Parathyroid adenoma (tissue), 2 donors: Measurements from ENCODE around the gene KIRREL3.

Experiments
- H2AFZ ChIP-seq: fragments of 300-600 bp; sonication (generic); one replicate; pipeline ENCODE4 v1.7.0; 2017; ENCODE audit warnings: antibody characterized with exemption, mild to moderate bottlenecking
- H3K27ac ChIP-seq: fragments of 300-600 bp; sonication (generic); one replicate; pipeline ENCODE4 v1.7.0; 2017
- H3K27me3 ChIP-seq: fragments of 300-600 bp; sonication (generic); one replicate; pipeline ENCODE4 v1.7.0; 2017; ENCODE audit warnings: low read length; ENCODE audit not compliant: control insufficient read depth, insufficient read depth
- H3K36me3 ChIP-seq: fragments of 300-600 bp; sonication (generic); one replicate; pipeline ENCODE4 v1.7.0; 2017; ENCODE audit warnings: low read length; ENCODE audit not compliant: control insufficient read depth, insufficient read depth
- H3K4me1 ChIP-seq: fragments of 300-600 bp; sonication (generic); one replicate; pipeline ENCODE4 v1.7.0; 2017; ENCODE audit warnings: control low read depth
- H3K4me2 ChIP-seq: fragments of 300-600 bp; sonication (generic); one replicate; pipeline ENCODE4 v1.7.0; 2017; ENCODE audit warnings: low read length
- H3K4me3 ChIP-seq: fragments of 300-600 bp; sonication (generic); one replicate; pipeline ENCODE4 v1.7.0; 2017; ENCODE audit warnings: low read depth, low read length
- H3K79me2 ChIP-seq: fragments of 300-600 bp; sonication (generic); one replicate; pipeline ENCODE4 v1.7.0; 2017; ENCODE audit warnings: control low read depth
- H3K9ac ChIP-seq: fragments of 300-600 bp; sonication (generic); one replicate; pipeline ENCODE4 v1.7.0; 2017; ENCODE audit warnings: mild to moderate bottlenecking
- H3K9me3 ChIP-seq: fragments of 300-600 bp; sonication (generic); one replicate; pipeline ENCODE4 v1.7.0; 2017; ENCODE audit warnings: low read length; ENCODE audit not compliant: control insufficient read depth
- CTCF ChIP-seq: fragments of 300-600 bp; sonication (generic); IDR thresholded peaks from one replicate; pipeline ENCODE4 v1.7.0; 2017; ENCODE audit warnings: antibody characterized with exemption, mild to moderate bottlenecking
- donor health status: primary hyperparathyroidism.

The KIRREL3 gene

GRCh38 chr11:126598344-126599216, 402.0 kb downstream of the KIRREL3 start:
- H3K4me2 ChIP-seq = no peak overlapping the region
- H3K27ac ChIP-seq = no peak overlapping the region
- H3K79me2 ChIP-seq = no peaks in the 10 kb centered on the region
- H3K9me3 ChIP-seq = no peaks in the 10 kb centered on the region
- H2AFZ ChIP-seq = no peak overlapping the region
- no peak overlapping the region for H3K9ac ChIP-seq
- H3K4me1 ChIP-seq = no peaks in the 10 kb centered on the region
- no peaks in the 10 kb centered on the region for H3K36me3 ChIP-seq
- no peak for TF ChIP-seq CTCF
- H3K4me3 ChIP-seq = no peak overlapping the region
- H3K27me3 ChIP-seq = no peaks in the 10 kb centered on the region

GRCh38 chr11:126597041-126597440, 403.5 kb downstream of the KIRREL3 start:
- Histone ChIP-seq H3K4me1 (no peaks in the 10 kb centered on the region), H3K27ac (no peak overlapping the region), H3K79me2 (no peaks in the 10 kb centered on the region), H3K9me3 (no peaks in the 10 kb centered on the region), H2AFZ (no peak overlapping the region), H3K9ac (no peak overlapping the region), H3K27me3 (no peaks in the 10 kb centered on the region), H3K36me3 (no peaks in the 10 kb centered on the region), H3K4me2 (no peak overlapping the region), H3K4me3 (no peak overlapping the region)
- TF ChIP-seq CTCF = no peak

GRCh38 chr11:126596474-126596873, 404.1 kb downstream of the KIRREL3 start:
- no peak for TF ChIP-seq CTCF
- Histone ChIP-seq H3K27me3 (no peaks in the 10 kb centered on the region), H3K27ac (no peak overlapping the region)

GRCh38 chr11:126595560-126595959, 405.0 kb downstream of the KIRREL3 start:
- Histone ChIP-seq H3K79me2 (no peaks in the 10 kb centered on the region), H3K9me3 (no peaks in the 10 kb centered on the region), H3K9ac (no peak overlapping the region), H2AFZ (no peak overlapping the region), H3K27me3 (no peaks in the 10 kb centered on the region), H3K27ac (no peak overlapping the region), H3K4me1 (no peaks in the 10 kb centered on the region), H3K36me3 (no peaks in the 10 kb centered on the region), H3K4me2 (no peak overlapping the region), H3K4me3 (no peak overlapping the region)
- no peak for TF ChIP-seq CTCF

More at GRCh38 chr11:126596474-126596873, 404.1 kb downstream of the KIRREL3 start:
- Histone ChIP-seq H3K4me3 (no peak overlapping the region), H3K4me2 (no peak overlapping the region), H3K36me3 (no peaks in the 10 kb centered on the region), H3K4me1 (no peaks in the 10 kb centered on the region), H2AFZ (no peak overlapping the region), H3K79me2 (no peaks in the 10 kb centered on the region), H3K9me3 (no peaks in the 10 kb centered on the region), H3K9ac (no peak overlapping the region)

- Histone ChIP-seq H3K4me1 (no peaks in the 10 kb centered on the region), H3K36me3 (no peaks in the 10 kb centered on the region), H3K79me2 (no peaks in the 10 kb centered on the region), H3K27me3 (no peaks in the 10 kb centered on the region), H3K27ac (no peak overlapping the region), H3K9ac (no peak overlapping the region), H2AFZ (no peak overlapping the region), H3K9me3 (no peaks in the 10 kb centered on the region), H3K4me3 (no peak overlapping the region), H3K4me2 (no peak overlapping the region)
- TF ChIP-seq CTCF = no peak
Measured at GRCh38 chr11:126594921-126595367, 405.6 kb downstream of the KIRREL3 start.
